Measurements from ENCODE around the gene MPZL2. TPM values are rescaled to one million over a fixed set of nuclear protein-coding genes. Genes with fewer than 3 reads are reported as not detected.

The MPZL2 gene
- total RNA-seq, 1 experiment from 2014 or later: 0.26 TPM

DNA sequence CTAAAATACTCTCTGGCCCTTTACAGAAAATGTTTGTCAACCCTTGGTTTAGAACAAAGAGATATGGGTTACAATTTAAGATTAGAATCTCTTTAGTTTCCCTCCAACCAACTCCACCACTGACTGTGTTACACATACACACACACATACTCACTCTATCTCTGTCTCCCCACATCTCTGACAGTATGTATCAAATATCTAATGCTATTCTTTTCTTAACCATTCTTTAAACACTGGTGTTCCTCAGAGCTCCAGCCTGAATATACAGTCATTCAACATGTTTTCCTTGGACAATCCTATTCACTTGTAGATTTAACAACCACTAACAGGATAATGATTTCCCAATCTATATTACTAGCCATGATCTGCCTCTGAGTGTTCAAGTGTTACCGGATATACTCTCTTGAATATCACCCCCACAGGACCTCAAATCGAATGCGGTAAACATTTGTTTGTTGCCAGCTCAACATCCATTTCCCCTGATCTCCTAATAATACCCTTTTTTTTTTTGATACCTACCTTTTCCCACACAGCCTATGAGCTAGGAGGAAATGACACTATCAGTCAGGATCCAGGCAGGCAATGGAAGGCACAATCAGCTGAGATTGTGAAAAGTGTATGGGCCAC is 18.0 kb downstream of the MPZL2 start:
- H3K4me1 ChIP-seq (ENCODE audit: insufficient read depth, low read length): peaks cover 6% of the 10 kb centered on the region; the same call in 1 of the 2 replicates
- H3K9me3 ChIP-seq (ENCODE audit: control insufficient read depth, low read depth, low read length): no peaks in the 10 kb centered on the region
- Mint-ChIP-seq H3K9me3 (no peaks in the 10 kb centered on the region; a peak in 1 of 5 replicates), H3K27ac (no peak overlapping the region), H3K4me1 (peaks cover 5 to 16% of the 10 kb centered on the region in 2 experiments), H3K36me3 (ENCODE audit: insufficient read depth in 1 of 3, low read depth in 3 of 3) (no peaks in the 10 kb centered on the region), H3K4me3 (no peak overlapping the region), H3K27me3 (ENCODE audit: low read depth) (peaks cover 73% of the 10 kb centered on the region)
- H3K56ac ChIP-seq (ENCODE audit: insufficient read length, low read depth, low read length): no peak overlapping the region
- no peaks in the 10 kb centered on the region for H3K23me2 ChIP-seq (ENCODE audit: insufficient read length, low read depth, low read length, poor library complexity, severe bottlenecking)
- no peak overlapping the region for H2BK20ac ChIP-seq (ENCODE audit: low read depth, low read length, poor library complexity, severe bottlenecking)
- H2BK120ac ChIP-seq (ENCODE audit: low read depth, low read length, poor library complexity, severe bottlenecking): no peak overlapping the region
- H3K9ac ChIP-seq (ENCODE audit: extremely low read depth, insufficient read length, low read length): no peak overlapping the region
- H2BK5ac ChIP-seq (ENCODE audit: insufficient read length, low read length): no peak overlapping the region
- no peak overlapping the region for H2AK5ac ChIP-seq (ENCODE audit: insufficient read length, low read length)
- no peak overlapping the region for H3K27ac ChIP-seq (ENCODE audit: insufficient read length, low read depth, low read length)
- H3K14ac ChIP-seq (ENCODE audit: insufficient read depth, low read length): no peak overlapping the region
- no peaks in the 10 kb centered on the region for H3K79me2 ChIP-seq (ENCODE audit: insufficient read depth, low read length)
- no peak overlapping the region for H2AFZ ChIP-seq (ENCODE audit: low read length)
- H3T11ph ChIP-seq (ENCODE audit: low read length): no peak overlapping the region
- H3K27me3 ChIP-seq (ENCODE audit: insufficient read depth, low read length): no peaks in the 10 kb centered on the region
- H3K18ac ChIP-seq (ENCODE audit: insufficient read length, low read depth, low read length): no peak overlapping the region
- TF ChIP-seq, protein P1, sequence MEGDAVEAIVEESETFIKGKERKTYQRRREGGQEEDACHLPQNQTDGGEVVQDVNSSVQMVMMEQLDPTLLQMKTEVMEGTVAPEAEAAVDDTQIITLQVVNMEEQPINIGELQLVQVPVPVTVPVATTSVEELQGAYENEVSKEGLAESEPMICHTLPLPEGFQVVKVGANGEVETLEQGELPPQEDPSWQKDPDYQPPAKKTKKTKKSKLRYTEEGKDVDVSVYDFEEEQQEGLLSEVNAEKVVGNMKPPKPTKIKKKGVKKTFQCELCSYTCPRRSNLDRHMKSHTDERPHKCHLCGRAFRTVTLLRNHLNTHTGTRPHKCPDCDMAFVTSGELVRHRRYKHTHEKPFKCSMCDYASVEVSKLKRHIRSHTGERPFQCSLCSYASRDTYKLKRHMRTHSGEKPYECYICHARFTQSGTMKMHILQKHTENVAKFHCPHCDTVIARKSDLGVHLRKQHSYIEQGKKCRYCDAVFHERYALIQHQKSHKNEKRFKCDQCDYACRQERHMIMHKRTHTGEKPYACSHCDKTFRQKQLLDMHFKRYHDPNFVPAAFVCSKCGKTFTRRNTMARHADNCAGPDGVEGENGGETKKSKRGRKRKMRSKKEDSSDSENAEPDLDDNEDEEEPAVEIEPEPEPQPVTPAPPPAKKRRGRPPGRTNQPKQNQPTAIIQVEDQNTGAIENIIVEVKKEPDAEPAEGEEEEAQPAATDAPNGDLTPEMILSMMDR (conservative IDR thresholded peaks at IDR 0.05): no peak
- H3K79me1 ChIP-seq (ENCODE audit: insufficient read depth, low read depth, low read length, poor library complexity, severe bottlenecking): no peaks in the 10 kb centered on the region
- no peak overlapping the region for H2BK15ac ChIP-seq (ENCODE audit: low read depth, low read length)
- no peak overlapping the region for H2BK12ac ChIP-seq (ENCODE audit: insufficient read length, low read depth, low read length)
- no peak overlapping the region for H3K4me2 ChIP-seq (ENCODE audit: insufficient read depth, insufficient read length, low read length)
- no peaks in the 10 kb centered on the region for H4K20me1 ChIP-seq (ENCODE audit: control insufficient read depth, insufficient read depth, insufficient read length)
- no peak overlapping the region for H4K8ac ChIP-seq (replicated peaks; ENCODE audit: insufficient read length, low read depth, low read length)
- no peak overlapping the region for H3K23ac ChIP-seq (ENCODE audit: insufficient read length, low read depth, low read length)
- DNase-seq: no peak
- no peak overlapping the region for H3K4ac ChIP-seq (ENCODE audit: low read depth, low read length)
- no CpG with 5 or more reads among the region's 3 CpGs for WGBS (ENCODE audit: extremely low coverage, insufficient read length, low lambda C conversion rate)
- H4K91ac ChIP-seq (ENCODE audit: insufficient read length, low read depth, low read length): no peak overlapping the region
- no peak overlapping the region for H4K5ac ChIP-seq (ENCODE audit: insufficient read length, low read depth, low read length)

All from H9 (cell line).